ENCODE data around the gene SPTLC1. TPM values are rescaled to one million over a fixed set of nuclear protein-coding genes. Genes with fewer than 3 reads are reported as not detected.

The SPTLC1 gene
- total and polyA plus RNA-seq, 2 of the 8 experiments (the other 6 are each of a cell fraction or from before 2014, with no cell fraction given): 34.2 to 62.1 TPM

- Histone ChIP-seq H3K4ac (replicated peaks; ENCODE audit: insufficient read length, low read depth, low read length) (no peak overlapping the region), H3K9me3 (ENCODE audit: insufficient read depth in 2 of 2, low read depth in 1 of 2, low read length in 1 of 2) (no peaks in the 10 kb centered on the region), H2BK5ac (ENCODE audit: low read depth, low read length) (no peak overlapping the region), H2AK5ac (ENCODE audit: low read depth, low read length) (no peak overlapping the region), H2BK120ac (replicated peaks; ENCODE audit: low read depth, low read length) (no peak overlapping the region), H3K27ac (ENCODE audit: low read depth, low read length) (no peak overlapping the region), H3K4me1 (replicated peaks in 1 of 4; ENCODE audit: control insufficient read depth in 3 of 4, insufficient read depth in 4 of 4, low read length in 3 of 4) (no peaks in the 10 kb centered on the region), H3K14ac (ENCODE audit: insufficient read length) (no peak overlapping the region), H3K79me2 (ENCODE audit: control insufficient read depth in 1 of 2, insufficient read depth in 2 of 2, low read length in 2 of 2) (no peaks in the 10 kb centered on the region), H2BK20ac (ENCODE audit: low read length) (no peak overlapping the region), H3K18ac (ENCODE audit: extremely low read depth, low read length) (no peak overlapping the region), H4K5ac (ENCODE audit: insufficient read length, low read depth, low read length) (no peak overlapping the region), H3K4me3 (ENCODE audit: extremely low read depth in 1 of 4, insufficient read depth in 2 of 4, low read depth in 3 of 4, low read length in 4 of 4) (no peak overlapping the region), H2BK12ac (ENCODE audit: low read depth, low read length) (no peak overlapping the region), H3K79me1 (ENCODE audit: low read depth, low read length) (no peaks in the 10 kb centered on the region), H3K23ac (ENCODE audit: insufficient read length) (no peak overlapping the region), H3K4me2 (ENCODE audit: insufficient read depth in 1 of 2, low read depth in 2 of 2, low read length in 2 of 2) (no peak overlapping the region), H3K9ac (replicated peaks in 1 of 4; ENCODE audit: extremely low read depth in 1 of 4, low read depth in 3 of 4, low read length in 3 of 4) (no peak overlapping the region), H3K23me2 (ENCODE audit: low read depth, low read length) (no peaks in the 10 kb centered on the region), H3K27me3 (replicated peaks in 1 of 4; ENCODE audit: control insufficient read depth in 3 of 4, extremely low read depth in 1 of 4, insufficient read depth in 3 of 4, low read length in 3 of 4) (no peaks in the 10 kb centered on the region), H4K91ac (replicated peaks; ENCODE audit: insufficient read length, low read length) (no peak overlapping the region), H2AFZ (ENCODE audit: low read length) (no peak overlapping the region), H4K8ac (ENCODE audit: extremely low read depth, insufficient read depth, low read length) (no peak overlapping the region), H4K20me1 (replicated peaks in 1 of 2; ENCODE audit: control insufficient read depth in 1 of 2, insufficient read depth in 2 of 2, low read length in 2 of 2) (peaks cover 0 to 5% of the 10 kb centered on the region in 2 experiments), H2BK15ac (ENCODE audit: low read length) (no peak overlapping the region), H3K36me3 (ENCODE audit: control insufficient read depth in 2 of 4, insufficient read depth in 4 of 4, low read length in 3 of 4) (peaks cover 5 to 41% (median 20%) of the 10 kb centered on the region in 4 experiments; a peak in 6 of 8 replicates), H3K56ac (replicated peaks; ENCODE audit: insufficient read length, low read depth, low read length) (no peak overlapping the region)
- DNase-seq (ENCODE audit: low read depth in 1 of 2, low spot score in 2 of 2) (no peak), FAIRE-seq (no peak)
- 93% methylated on average over 5 of the region's 5 CpGs; no CpG with 5 or more reads in 1 of the 2 experiments for WGBS, 2 experiments (ENCODE audit: extremely low coverage in 1 of 2, insufficient coverage in 1 of 2, insufficient read length in 1 of 2, insufficient replicate concordance in 2 of 2, low coverage in 1 of 2, low lambda C conversion rate in 2 of 2, missing lambda C conversion rate in 1 of 2)
- POLR2A ChIA-PET (ENCODE audit: partially characterized antibody): no interaction called here
- CTCF ChIA-PET (ENCODE audit: partially characterized antibody): interaction anchor here (1.8 kb wide), 1 partner anchor 25 kb away, joined by 3 read pairs; no protein-coding TSS in a partner anchor
- no peak for TF ChIP-seq SRF (IDR thresholded peaks at IDR 0.05; ENCODE audit: low read depth, low read length)
Measured at GRCh38 chr9:92032891-92033290, 82.3 kb downstream of the SPTLC1 start.
